Lung (tissue), 12 donors: ENCODE data around the gene URM1. TPM values are rescaled to one million over a fixed set of nuclear protein-coding genes. Genes with fewer than 3 reads are reported as not detected.

Source experiments
- ATAC-seq: fragments of 200-7000 bp; cut with Tn5 transposase; one replicate; pipeline ENCODE4 v1.9.1; 2020; ENCODE audit warnings: moderate number of reproducible peaks; ENCODE audit not compliant: insufficient read depth, low FRiP score
- DNase-seq, 3 donors: peaks; one replicate each; pipeline ENCODE4 v3.0.0-alpha.2; 2013 to 2017
- H3K27ac ChIP-seq, 2 donors: one replicate each; pipeline ENCODE4 v1.5.1; 2013; ENCODE audit warnings: mild to moderate bottlenecking in 2 of 2, moderate library complexity in 2 of 2, control low read depth in 1 of 2, inconsistent platforms in 1 of 2, low read depth in 1 of 2, low read length in 1 of 2
- H3K27me3 ChIP-seq, 3 donors: one replicate each; pipeline ENCODE4 v1.5.1; 2013; ENCODE audit warnings: low read length in 2 of 3; ENCODE audit not compliant: control insufficient read depth in 3 of 3, insufficient read depth in 3 of 3
- H3K36me3 ChIP-seq, 4 donors: one replicate each; pipeline ENCODE4 v1.5.1; 2013; ENCODE audit warnings: low read length in 4 of 4, mild to moderate bottlenecking in 1 of 4, moderate library complexity in 1 of 4; ENCODE audit not compliant: control insufficient read depth in 4 of 4, insufficient read depth in 4 of 4
- H3K4me1 ChIP-seq, 5 donors: one replicate each; pipeline ENCODE4 v1.5.1; 2013; ENCODE audit warnings: low read length in 5 of 5, mild to moderate bottlenecking in 2 of 5, moderate library complexity in 1 of 5; ENCODE audit not compliant: control insufficient read depth in 5 of 5, insufficient read depth in 5 of 5
- H3K4me3 ChIP-seq: one replicate; pipeline ENCODE4 v1.5.1; 2013; ENCODE audit warnings: mild to moderate bottlenecking, control low read depth, moderate library complexity
- H3K9ac ChIP-seq, 2 donors: one replicate each; pipeline ENCODE4 v1.5.1; 2013; ENCODE audit warnings: low read length in 2 of 2, control low read depth in 1 of 2; ENCODE audit not compliant: insufficient read depth in 1 of 2
- H3K9me3 ChIP-seq, 4 donors: one replicate each; pipeline ENCODE4 v1.5.1; 2013; ENCODE audit warnings: low read length in 3 of 4, mild to moderate bottlenecking in 1 of 4, moderate library complexity in 1 of 4; ENCODE audit not compliant: control insufficient read depth in 4 of 4, insufficient read depth in 3 of 4
- CTCF ChIP-seq: IDR thresholded peaks from 2 replicates; pipeline ENCODE4 v1.5.1; 2012; ENCODE audit warnings: mild to moderate bottlenecking; ENCODE audit errors: control extremely low read depth, extremely low read depth
- WGBS, 2 donors: extraction: QIAGEN DNeasy Blood & Tissue Kit; methylation state at CpG; one replicate each; pipeline ENCODE4 v1.1.7; 2013; 5-methylcytosine and 5-hydroxymethylcytosine counted together
- polyA plus RNA-seq, 2 donors: library from polyadenylated mRNA; stranded (reverse); fragments of 200-250 nt; gene quantifications; one replicate each; pipeline ENCODE4 v1.2.1, GENCODE V29; 2013
- total RNA-seq, 2 donors: library from RNA; depleted of rRNA in 1 of 2; stranded (reverse); fragments of >200 nt in 1 of 2; gene quantifications; one replicate each; pipeline ENCODE4 v1.2.1, GENCODE V29; 2014 to 2021
- donor health status: control.
- donor health status: control.
- donor health status: Bipolar disorder and iron deficiency.
- donor health status: healthy.
- donor health status: DM: yes; HTN: yes; CAD: no.

URM1 gene
- total and polyA plus RNA-seq, 4 donors = 35.1 to 67.2 (median 61.3) TPM

DNA sequence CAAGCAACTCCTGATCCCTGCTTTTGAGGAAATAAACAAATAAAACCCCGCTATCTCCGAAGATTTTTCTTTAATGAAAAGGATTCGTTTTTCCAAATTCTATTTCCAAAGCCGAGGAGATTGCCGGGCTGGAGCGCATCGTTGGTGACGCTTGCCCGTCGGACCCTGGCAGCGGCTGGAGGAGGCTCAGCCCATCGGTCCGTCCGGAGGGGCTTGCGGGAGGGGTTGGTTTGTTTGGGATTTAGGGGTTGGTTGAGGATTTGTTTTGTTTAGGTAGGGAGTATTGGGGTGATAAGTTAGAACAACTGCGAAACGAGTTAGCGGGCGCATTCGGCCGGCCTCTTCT lies 20.8 kb downstream of the URM1 start:
- WGBS, 2 donors = 92 to 93% methylated on average over 21 of the region's 21 CpGs
- peaks cover 0 to 10% (median 3%) of the 10 kb centered on the region in 5 donors for H3K4me1 ChIP-seq
- H3K9me3 ChIP-seq = no peaks in the 10 kb centered on the region
- peaks cover 0 to 51% (median 39%) of the 10 kb centered on the region in 3 donors for H3K27me3 ChIP-seq
- DNase-seq (no peak), ATAC-seq (no peak)
- no peak overlapping the region for H3K27ac ChIP-seq
- no peak for TF ChIP-seq CTCF
- H3K36me3 ChIP-seq = peaks cover 14 to 46% (median 18%) of the 10 kb centered on the region in 4 donors
- no peak overlapping the region for H3K4me3 ChIP-seq
- H3K9ac ChIP-seq = no peak overlapping the region

DNA sequence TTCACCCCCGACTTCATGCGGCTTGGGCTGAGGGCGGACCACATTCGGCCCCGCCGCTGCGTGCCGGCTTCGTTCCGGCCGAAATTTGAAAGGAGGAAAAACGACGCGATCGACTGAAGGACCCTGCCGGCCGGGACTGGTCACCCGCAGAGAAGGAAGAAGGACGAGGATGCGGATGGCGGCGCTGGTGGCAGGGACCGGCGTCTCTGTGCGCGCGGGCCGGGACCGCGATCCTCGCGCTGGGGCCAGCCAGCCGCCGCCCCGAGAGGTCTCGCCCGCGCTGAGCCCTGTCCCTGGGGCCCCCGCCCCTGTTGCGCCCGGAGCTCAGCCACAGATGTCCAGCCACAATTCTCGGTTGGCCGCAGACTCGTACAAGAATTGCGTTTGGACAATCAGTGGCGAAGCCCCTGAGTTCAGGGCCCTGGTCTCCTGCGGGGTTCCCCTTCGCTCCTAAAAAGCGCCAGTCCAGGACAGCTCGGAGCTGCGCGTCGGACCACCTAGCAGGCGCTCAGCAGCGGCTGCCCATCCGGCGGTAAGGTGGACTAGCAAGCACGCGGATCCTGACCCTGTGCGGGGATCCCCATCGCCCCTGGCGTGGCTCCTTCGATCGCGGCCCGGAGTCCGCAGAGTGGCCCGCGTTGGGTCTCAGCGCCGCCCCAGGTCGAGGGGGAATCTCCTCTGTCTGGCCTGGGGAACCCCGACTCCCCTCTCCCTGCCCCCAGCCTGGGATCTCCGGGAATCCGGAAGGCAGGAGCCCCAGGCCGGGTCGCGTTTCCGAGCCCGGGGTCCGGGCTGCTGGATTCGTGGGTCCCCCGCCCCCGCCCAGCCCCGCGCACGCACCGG lies 21.3 kb downstream of the URM1 start:
- no peak overlapping the region for H3K27ac ChIP-seq
- H3K27me3 ChIP-seq = peaks cover 0 to 56% (median 45%) of the 10 kb centered on the region in 3 donors
- no peak for TF ChIP-seq CTCF
- DNase-seq = no peak
- no peaks in the 10 kb centered on the region for H3K9me3 ChIP-seq
- H3K4me3 ChIP-seq = no peak overlapping the region
- WGBS, 2 donors = 87 to 88% methylated on average over 87 to 88 of the region's 88 CpGs
- H3K9ac ChIP-seq = no peak overlapping the region
- H3K36me3 ChIP-seq = peaks cover 14 to 40% (median 16%) of the 10 kb centered on the region in 4 donors
- no peak for ATAC-seq
- H3K4me1 ChIP-seq = peaks cover 0 to 15% (median 3%) of the 10 kb centered on the region in 5 donors

- H3K4me1 ChIP-seq = peaks cover 0 to 15% (median 3%) of the 10 kb centered on the region in 5 donors
- TF ChIP-seq CTCF = no peak
- no peak overlapping the region for H3K4me3 ChIP-seq
- no peak overlapping the region for H3K9ac ChIP-seq
- WGBS, 2 donors = 82 to 91% methylated on average over 49 to 56 of the region's 56 CpGs
- no peak for DNase-seq
- H3K9me3 ChIP-seq = no peaks in the 10 kb centered on the region
- no peak overlapping the region for H3K27ac ChIP-seq
- ATAC-seq = no peak
- peaks cover 10 to 36% (median 13%) of the 10 kb centered on the region in 4 donors for H3K36me3 ChIP-seq
- H3K27me3 ChIP-seq = peaks cover 0 to 62% (median 50%) of the 10 kb centered on the region in 3 donors
Measured at GRCh38 chr9:128393145-128393775, 22.1 kb downstream of the URM1 start.
